ENCODE data around the gene CENPT.

CENPT gene

GRCh38 chr16:67807148-67807682 lies 40.3 kb downstream of the CENPT start:
- no peak for DNase-seq (ENCODE audit: low read depth)

GRCh38 chr16:67806428-67807147 lies 40.9 kb downstream of the CENPT start, which contains the start of the genes RANBP10 and TSNAXIP1:
Gene RANBP10, minus strand, starts transcription at chr16:67806560. Its CDS starts 24 bp downstream, at chr16:67806536.
Gene TSNAXIP1, plus strand, starts transcription at chr16:67806889. Its CDS starts 261 bp downstream, at chr16:67807150.
- DNase-seq (ENCODE audit: low read depth): peak; percentile 93

DNA sequence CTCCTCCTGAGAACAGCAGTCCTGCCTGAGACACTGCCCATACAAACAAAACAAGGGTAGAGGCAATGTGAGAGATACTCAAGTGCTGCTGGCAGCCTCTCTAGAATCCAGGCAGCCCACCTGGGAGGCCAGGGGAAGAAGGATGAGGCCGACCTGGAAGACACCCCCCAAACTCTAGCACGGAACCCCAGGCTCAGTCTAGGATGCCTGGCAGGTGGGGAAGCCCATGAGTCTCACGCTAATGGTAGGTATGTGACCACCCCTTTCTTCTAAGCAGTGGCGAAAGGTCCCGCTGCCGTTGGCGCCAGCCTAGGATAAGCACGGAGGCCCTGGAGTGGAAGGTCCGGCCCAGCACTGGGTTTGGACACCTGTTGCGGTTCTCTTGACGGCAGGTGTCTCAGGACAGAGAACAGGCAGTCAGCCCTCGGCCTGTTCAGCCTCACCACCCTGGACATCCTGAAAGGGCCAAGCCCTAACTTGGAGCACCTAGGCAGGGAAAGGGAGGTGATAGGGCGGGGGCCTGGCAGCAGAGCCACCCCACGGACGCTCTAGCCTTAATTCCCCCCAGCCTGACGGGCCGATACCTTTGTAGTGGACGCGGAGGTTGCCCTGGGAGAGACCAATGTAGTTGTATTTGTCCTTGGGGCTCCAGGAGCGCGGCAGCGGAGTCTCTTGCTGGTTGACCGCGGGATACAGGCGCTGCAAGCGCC lies 41.6 kb downstream of the CENPT start:
- no peak for DNase-seq (ENCODE audit: low read depth)

DNA sequence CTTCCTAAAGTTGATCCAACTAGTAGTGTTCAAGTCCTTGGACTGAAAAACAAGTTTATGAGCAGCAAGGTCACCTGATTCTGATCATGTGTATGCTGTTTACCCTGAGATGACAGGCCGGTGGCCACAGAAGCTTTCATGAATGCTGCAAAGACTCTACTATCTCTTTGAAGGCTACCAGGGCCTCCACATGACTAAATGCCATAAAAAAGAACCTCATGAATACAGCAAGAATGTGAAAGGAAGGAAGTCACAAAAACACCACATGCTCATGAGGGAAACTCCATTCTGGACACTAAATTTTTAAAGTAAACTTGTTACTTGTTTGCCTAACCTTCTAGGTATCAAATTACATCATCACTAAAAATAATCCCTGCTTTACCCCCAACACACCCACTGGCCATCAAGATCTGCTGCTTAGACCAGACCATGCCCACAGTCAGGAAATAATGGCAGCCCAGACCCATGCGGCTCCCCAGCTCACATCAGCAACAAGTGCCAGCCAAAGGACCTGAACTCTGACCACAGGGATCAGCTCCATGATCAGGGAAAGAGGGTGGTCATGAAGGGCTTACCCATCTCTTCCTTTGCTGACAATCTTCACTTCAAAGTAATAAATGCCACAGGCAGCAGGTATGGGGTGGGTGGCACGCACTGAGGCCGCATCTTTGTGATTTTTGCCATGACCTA lies 42.5 kb downstream of the CENPT start:
- no peak for DNase-seq (ENCODE audit: low read depth)

GRCh38 chr16:67803894-67804293 lies 43.6 kb downstream of the CENPT start:
- no peak for DNase-seq (ENCODE audit: low read depth)

- no peak for DNase-seq (ENCODE audit: low read depth)
Observed at GRCh38 chr16:67801883-67802282, 45.6 kb downstream of the CENPT start.

DNA sequence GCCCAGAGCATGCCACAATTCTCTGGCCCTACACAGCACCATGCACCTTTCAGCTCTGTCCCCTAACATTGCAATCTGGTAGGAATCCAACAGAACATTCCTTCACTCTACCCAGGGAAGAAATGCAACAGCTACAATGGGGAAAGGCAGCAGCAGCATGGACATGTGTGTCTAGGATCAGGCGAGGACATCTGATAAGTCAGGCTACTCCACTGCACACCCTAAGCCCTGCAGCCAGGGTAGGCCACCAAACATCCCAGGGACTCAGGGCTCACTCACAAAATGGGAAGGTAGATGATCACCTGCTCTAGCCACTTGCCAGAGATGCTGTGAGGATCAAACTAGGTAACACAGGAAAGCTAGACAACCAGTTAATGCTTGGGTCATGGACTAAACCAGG lies 46.3 kb downstream of the CENPT start:
- no peak for DNase-seq (ENCODE audit: low read depth)

DNA sequence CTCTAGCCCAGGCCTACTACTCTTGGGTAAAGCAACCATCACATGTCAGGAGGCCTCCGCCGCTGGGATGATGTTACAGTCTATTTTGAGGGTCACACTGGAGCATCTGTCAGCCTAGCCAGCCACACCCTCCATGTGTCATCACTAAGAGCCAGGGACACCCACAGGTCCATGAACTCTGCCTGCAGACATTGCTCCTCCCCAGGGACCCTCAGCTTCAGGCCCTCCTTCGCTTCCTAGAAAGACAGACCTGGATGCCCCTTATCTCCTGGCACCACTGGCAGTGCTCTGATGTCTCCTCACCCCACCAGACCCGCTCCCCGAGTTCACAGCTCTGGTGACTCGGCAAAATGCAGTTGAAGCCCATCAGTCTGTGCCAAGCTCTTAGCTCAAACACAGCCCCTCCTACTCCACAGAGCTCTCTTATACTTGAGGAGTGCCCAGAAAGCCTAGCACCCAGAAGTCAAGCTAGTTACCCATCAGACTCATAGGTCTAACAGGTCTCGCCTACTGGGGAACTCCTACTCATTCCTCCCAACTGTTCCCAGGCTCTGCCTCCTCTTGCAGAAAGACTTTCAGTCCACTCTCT lies 47.1 kb downstream of the CENPT start:
- DNase-seq (ENCODE audit: low read depth): no peak

DNA sequence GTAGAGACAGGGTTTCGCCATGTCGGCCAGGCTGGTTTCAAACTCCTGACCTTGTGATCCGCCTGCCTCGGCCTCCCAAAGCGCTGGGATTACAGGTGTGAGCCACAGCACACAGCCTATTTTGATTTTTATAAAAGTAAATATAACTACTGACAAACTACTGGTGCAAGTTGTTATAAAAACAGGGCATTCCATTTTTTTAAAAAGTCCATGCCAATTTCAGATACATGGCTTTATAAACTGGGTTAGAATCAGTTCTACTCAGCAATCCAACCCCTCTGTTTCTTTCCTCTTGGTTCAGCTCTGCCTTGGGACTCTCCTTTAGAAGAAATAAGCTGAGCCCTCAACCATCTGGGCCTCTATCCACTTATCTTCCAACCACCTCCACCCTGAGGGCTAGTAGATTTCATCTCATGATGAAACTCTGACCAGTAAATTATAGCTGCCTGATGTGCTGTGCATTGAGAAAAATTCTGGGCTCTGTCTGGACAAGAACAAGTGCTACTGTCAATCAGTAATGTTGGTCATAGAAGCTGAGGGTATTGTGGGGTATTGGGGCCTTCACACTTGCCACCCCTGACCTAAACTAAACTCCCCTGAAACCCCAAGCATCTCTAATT lies 51.3 kb downstream of the CENPT start:
- DNase-seq (ENCODE audit: low read depth): no peak

DNA sequence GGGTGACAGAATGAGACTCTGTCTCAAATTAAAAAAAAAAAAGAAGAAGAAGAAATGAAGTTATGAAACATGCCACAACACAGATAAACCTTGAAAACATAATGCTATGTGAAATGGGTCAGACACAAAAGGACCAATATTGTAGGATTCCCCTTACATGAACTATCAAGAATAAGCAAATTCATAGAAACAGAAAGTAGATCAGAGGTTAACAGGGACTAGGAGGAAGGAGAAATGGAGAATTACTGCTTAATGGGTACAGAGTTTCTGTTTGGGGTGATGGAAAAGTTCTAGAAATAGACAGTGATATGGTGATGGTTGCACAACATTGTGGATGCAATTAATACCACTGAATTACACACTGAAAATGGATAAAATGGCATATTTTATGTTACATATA lies 57.4 kb downstream of the CENPT start:
- DNase-seq (ENCODE audit: low read depth): no peak

- DNase-seq (ENCODE audit: low read depth): no peak
Observed at GRCh38 chr16:67786491-67786890, 61.0 kb downstream of the CENPT start.

- no peak for DNase-seq (ENCODE audit: low read depth)
Observed at GRCh38 chr16:67783353-67783725, 64.2 kb downstream of the CENPT start.

GRCh38 chr16:67782567-67783352 lies 64.7 kb downstream of the CENPT start:
- no peak for DNase-seq (ENCODE audit: low read depth)

- no peak for DNase-seq (ENCODE audit: low read depth)
Observed at GRCh38 chr16:67781565-67781921, 66.0 kb downstream of the CENPT start.

DNA sequence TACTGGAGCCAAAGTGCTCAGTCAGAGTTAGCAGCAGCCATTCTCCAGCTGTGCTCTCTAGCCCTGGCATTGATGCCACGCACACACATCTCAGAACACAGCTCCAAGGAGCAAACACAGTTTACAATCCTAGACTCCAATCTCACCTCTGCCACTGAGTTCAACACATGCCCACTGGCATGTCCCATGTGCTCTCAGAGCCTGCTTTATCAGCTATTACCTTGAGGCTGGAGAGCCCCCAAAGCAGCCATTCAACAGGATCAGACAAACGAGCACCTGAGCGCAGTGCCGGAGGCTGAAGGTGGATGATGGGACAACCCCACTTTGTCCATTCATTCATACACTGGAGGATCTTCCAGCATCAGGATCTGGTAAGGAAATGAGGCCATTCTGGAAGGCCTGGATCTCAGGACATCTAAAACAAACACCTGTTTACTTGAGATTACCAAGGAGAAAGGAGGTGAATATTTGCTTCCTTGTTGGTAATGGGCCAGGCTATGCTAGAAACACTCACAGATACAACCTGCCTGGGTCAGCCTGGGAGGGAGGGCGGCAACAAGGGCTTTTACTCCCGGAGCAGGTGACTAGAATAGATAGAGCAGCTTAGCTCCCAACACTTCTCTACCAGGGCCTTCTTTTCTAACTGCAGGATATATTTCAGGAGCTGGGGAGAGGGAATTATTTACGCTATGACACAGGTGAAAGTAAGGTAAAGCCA lies 66.5 kb downstream of the CENPT start:
- DNase-seq (ENCODE audit: low read depth): no peak

DNA sequence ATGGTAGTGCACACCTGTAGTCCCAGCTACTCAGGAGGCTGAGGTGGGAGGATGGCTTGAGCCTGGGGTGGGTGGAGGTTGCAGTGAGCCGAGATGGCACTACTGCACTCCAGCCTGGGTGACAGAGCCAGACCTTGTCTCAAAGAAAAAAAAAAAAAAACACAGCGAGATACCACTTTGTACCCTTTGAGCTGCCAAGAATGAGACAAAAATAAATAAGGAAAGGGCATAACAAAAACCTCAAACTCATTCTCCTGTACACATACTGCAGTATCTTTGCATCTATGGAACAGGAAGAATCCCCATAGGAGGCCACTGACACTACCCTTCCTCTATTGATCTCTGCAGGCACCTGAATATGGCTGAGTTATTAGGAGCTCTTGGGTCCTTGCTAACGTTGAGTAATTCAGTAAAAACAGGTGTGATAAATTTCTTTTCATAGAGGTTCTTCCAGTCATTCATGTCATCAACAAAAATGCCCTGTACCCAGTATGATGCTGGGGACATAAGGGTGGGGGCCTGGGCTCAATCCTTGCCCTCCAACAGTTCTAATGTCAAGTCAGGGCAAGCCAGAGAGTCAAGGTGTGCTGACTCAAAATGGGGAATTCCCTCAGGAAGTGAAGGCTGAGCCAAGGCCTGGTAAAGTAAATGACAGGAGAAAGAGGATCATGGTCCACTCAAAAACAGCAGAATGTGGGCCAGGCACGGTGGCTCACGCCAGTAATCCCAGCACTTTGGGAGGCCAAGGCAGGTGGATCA lies 68.1 kb downstream of the CENPT start:
- no peak for DNase-seq (ENCODE audit: low read depth)

Measured in stimulated activated CD8-positive, alpha-beta memory T cell treated with anti-CD3 and anti-CD28 coated beads, Interleukin-4, amount 100 ng/mL, for 24 hours (primary cell).